A673 (cell line): ENCODE data around the gene STARD5.

Experiments used
- CTCF ChIP-seq: fragments of 300-800, 200-600 bp; sonication (generic); conservative IDR thresholded peaks from 2 replicates; pipeline ENCODE4 v1.5.1; 2017; ENCODE audit warnings: low read depth, mild to moderate bottlenecking, antibody characterized with exemption, low read length, moderate library complexity, mixed read lengths
- EZH2 ChIP-seq: fragments of 200-600 bp; sonication (generic); IDR thresholded peaks from 2 replicates; pipeline ENCODE4 v1.6.1; 2017; ENCODE audit warnings: borderline replicate concordance, low read depth, mild to moderate bottlenecking, mixed read lengths, antibody characterized with exemption, low read length; ENCODE audit not compliant: poor library complexity, severe bottlenecking

DNA sequence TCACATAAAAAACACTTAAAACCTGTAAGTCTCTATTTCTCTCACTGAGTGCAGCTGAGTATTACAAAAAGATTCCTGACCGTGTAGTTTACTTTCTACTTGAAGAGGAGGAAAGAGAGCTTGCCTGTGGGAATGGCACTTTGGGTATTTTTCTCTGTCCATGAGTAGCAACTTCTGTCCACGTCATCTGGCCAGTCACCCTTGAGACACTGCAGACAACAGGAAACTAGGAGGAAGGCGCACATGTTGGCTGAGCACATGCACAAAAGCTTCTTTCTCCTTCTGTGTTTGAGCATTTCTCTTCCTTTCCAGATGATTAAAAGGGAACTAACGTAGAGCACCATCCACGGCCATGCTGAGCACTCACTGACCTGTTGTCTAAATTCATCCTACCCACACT lies 19.7 kb downstream of the STARD5 start:
- TF ChIP-seq CTCF (no peak), EZH2 (no peak)
